Measurements from ENCODE around the gene SUPT4H1.

Gene SUPT4H1

GRCh38 chr17:58316260-58316960, 35.6 kb downstream of the SUPT4H1 start:
- no peak for DNase-seq

- no peak for DNase-seq
Measured at GRCh38 chr17:58315750-58316149, 36.3 kb downstream of the SUPT4H1 start.

- no peak for DNase-seq
Measured at GRCh38 chr17:58315281-58315711, 36.7 kb downstream of the SUPT4H1 start.

- DNase-seq: no peak
Measured at GRCh38 chr17:58314706-58315015, 37.3 kb downstream of the SUPT4H1 start.

GRCh38 chr17:58313815-58314705, 37.9 kb downstream of the SUPT4H1 start:
- DNase-seq: peak; percentile 10

- no peak for DNase-seq
Measured at GRCh38 chr17:58312829-58313228, 39.2 kb downstream of the SUPT4H1 start.

- peak; percentile 15 for DNase-seq
Measured at GRCh38 chr17:58312021-58312630, 39.9 kb downstream of the SUPT4H1 start.

- peak; percentile 8 for DNase-seq
Measured at GRCh38 chr17:58311429-58311894, 40.5 kb downstream of the SUPT4H1 start.

- DNase-seq: peak; percentile 15
Measured at GRCh38 chr17:58310511-58311428, 41.2 kb downstream of the SUPT4H1 start.

GRCh38 chr17:58309918-58310259, 42.1 kb downstream of the SUPT4H1 start:
- DNase-seq: no peak

GRCh38 chr17:58308985-58309917, 42.8 kb downstream of the SUPT4H1 start:
- DNase-seq: peak; percentile 16

GRCh38 chr17:58308173-58308984, 43.6 kb downstream of the SUPT4H1 start:
- DNase-seq: peak; percentile 18

- no peak for DNase-seq
Measured at GRCh38 chr17:58307468-58308172, 44.4 kb downstream of the SUPT4H1 start.

- DNase-seq: no peak
Measured at GRCh38 chr17:58306131-58306951, 45.7 kb downstream of the SUPT4H1 start.

- DNase-seq: no peak
Measured at GRCh38 chr17:58305626-58306025, 46.4 kb downstream of the SUPT4H1 start.

GRCh38 chr17:58304750-58305486, 47.1 kb downstream of the SUPT4H1 start:
- peak; percentile 12 for DNase-seq

- DNase-seq: peak; percentile 39
Measured at GRCh38 chr17:58303971-58304749, 47.8 kb downstream of the SUPT4H1 start.
